AG20443 (cell line): ENCODE data around the gene DRD4.

Source experiments
- DNase-seq: peaks from one replicate; pipeline ENCODE4 v3.0.0; 2012; ENCODE audit warnings: low spot score, mixed read lengths

The DRD4 gene

DNA sequence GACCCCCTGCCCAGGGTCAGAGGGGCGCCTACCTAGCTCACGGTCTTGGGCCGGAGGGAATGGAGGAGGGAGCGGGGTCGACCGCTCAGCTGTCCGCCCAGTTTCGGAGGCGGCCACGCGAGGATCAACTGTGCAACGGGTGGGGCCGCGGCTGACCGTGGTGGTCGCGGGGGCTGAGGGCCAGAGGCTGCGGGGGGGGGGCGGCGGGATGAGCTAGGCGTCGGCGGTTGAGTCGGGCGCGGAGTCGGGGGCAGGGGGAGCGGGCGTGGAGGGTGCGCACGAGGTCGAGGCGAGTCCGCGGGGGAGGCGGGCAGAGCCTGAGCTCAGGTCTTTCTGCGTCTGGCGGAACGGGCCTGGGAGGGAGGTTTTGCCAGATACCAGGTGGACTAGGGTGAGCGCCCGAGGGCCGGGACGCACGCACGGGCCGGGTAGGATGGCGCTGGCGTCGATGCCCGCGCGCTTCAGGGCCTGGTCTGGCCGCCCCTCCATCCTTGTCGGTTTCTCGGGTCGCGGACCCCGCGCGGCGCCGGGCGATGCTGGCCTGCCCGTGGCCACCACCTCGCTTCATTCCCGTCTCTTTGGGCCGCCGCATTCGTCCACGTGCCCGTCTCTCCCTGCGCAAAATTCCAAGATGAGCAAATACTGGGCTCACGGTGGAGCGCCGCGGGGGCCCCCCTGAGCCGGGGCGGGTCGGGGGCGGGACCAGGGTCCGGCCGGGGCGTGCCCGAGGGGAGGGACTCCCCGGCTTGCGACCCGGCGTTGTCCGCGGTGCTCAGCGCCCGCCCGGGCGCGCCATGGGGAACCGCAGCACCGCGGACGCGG is at the start of gene DRD4:
TSS of gene DRD4 (plus strand) at position 759 of the 822 bp plus-strand sequence. CDS start at position 795, 36 bp downstream.
- DNase-seq = peak; percentile 84

DNA sequence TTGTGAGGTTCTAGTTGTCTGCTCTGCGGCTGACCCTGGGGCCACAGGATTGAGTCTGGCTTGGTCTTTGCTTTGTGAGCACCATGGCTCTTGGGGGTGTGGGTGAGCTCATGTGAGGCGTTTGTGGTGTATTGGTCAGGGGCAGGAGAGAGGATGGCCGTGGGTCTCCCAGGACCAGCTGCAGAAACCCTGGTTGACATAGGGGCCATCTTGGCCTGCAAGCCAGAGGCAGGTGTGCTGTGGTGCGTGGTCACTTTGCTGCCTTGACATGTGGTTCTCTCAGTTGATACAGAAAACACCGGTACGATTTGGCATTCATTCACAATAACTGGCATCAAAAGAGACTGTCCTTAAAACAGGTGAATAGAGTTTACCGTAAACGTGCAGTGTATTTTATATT is 49.5 kb upstream of the DRD4 start:
- DNase-seq = no peak

DNA sequence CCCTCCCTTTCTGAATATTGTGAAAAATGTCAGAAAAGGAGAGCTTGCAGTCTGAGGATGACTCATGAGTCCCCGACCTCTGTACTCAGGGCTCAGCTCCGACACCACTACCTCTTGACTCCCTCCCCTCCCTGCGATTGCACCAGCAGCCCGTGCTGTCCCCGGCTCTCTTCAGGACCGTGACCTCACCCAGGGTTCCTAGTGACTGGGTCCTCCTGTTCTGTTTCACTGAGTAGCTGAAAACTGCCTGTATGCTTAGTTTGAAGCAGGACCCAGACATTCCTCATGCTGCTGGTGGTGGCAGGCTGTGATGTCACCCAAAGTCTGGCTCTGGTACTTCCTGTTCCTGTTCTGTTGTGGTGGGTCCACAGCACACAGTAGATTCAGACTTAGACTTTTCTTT is 49.1 kb upstream of the DRD4 start:
- no peak for DNase-seq

DNA sequence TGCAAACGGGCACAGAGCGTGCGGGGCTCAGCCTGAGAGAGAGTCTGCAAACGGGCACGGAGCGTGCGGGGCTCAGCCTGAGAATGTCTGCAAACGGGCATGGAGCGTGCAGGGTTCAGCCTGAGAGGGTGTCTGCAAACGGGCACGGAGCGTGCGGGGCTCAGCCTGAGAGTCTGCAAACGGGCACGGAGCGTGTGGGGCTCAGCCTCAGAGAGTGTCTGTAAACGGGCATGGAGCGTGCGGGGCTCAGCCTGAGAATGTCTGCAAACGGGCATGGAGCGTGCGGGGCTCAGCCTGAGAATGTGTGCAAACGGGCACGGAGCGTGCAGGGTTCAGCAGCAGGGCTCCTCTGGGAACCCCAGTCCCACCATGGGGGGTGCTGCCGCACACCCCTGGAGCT is 47.3 kb upstream of the DRD4 start:
- DNase-seq = no peak

DNA sequence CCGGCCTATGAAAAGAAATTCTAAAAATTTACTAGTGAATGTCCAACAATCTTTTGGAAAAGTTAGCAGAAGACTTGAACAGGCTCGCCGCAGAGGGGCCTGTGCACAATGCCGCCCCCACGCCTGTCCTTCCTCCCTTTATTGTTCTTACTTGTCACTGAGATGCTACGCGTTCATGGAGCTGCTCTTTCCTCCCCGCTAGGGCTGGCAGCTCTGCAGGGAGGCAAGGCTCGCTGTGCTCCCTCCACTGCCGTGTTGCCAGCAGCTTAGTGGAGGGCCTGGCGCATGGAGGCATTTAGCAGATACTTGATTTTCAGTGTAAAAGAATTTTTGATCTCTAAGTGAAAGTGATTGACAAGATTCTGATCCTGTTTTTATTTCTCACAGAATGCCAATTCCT is 46.1 kb upstream of the DRD4 start:
- no peak for DNase-seq

DNA sequence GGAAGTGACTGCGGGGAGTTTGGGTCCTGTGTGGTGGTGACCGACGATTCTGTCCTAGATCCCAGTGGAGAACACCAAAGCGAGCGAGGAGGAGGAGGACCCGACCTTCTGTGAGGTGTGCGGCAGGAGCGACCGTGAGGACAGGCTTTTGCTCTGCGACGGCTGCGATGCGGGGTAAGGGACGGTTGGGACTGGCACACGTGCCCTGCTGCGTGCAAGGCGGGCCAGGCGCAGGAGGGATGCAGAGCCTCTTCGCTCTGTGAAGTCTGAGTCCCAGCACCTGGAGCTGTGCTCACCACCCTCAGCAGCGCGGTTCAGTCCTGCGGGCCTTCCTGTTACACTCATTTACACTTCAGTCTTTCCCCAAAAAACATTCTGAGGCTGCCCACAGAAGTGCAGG is 44.6 kb upstream of the DRD4 start:
- no peak for DNase-seq

DNA sequence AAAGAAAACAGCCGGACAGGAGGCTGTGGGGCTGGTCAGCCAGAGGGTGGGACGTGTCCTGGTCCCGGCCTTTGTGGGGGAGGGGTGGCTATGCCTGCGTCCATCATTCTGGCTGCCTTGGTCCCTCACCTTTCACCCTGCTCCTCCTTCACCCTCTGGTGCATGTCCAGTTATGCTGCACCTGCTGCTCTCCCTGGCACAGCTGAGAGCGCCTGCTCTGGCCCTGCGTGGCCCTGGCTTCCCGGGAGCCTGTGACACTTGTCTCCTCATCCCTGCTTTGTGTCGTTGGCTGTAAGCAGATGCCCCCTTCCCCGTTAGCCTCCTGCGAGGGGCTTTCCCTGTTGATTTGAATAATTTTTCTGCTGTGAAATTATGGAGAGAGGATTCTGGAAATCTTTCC is 44.2 kb upstream of the DRD4 start:
- DNase-seq = no peak

DNA sequence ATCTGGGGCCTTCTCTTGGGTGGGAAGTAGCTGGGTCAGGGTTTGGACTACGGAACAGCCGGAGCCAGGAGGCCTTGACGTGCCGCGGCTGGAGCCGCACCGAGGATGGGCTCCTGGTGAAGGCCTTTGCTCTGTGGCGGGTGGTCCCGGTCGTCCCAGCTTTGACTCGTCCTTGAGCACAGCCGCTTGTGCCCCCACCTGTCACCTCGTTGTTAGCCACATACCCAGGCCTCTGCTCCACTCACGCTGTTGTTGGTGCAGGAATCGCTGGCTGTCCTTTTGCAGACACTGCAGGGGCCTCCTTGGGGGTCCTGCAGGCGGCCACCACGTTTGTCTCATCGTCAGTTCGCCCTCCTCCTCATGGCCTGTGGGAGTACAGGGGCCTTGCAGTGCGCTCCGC is 43.7 kb upstream of the DRD4 start:
- no peak for DNase-seq

DNA sequence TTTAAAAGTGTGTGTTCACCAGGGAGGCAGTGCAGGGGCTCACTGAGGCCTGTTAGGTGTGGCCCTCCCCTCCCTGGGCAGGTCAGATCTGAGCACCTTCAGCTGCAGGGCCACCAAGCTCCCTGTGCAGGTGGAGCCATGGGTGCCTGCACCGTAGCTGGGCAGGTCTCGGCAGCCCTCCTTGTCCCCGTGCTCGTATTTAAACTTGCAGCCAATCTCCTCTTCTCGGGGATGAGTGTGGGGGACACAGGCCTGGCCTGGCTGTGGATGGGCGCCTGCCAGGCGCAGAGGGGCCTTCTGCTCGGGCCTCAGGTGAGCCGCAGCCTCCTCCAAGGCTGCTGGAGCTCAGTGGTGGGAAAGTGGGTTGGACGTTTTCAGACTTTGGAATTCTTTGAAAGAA is 41.7 kb upstream of the DRD4 start:
- no peak for DNase-seq

DNA sequence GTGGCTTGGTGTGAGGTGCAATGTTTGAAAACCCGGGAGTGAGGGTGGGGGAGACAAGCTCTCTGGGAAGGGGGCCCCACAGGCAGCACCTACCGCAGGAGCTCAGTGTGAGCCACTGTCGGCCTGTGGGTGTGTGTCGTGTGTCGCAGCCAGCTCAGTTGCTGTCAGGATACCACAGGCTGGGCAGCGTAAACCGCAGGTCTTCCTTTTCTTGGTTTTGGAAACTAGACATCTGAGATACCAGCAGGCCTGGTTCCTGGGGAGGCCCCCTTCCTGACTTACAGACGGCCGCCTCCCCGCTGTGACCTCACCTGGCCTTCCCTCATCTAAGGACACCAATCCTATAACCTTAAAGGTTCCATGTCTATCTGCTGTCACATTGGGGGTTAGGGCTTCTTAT is 40.7 kb upstream of the DRD4 start:
- no peak for DNase-seq

DNA sequence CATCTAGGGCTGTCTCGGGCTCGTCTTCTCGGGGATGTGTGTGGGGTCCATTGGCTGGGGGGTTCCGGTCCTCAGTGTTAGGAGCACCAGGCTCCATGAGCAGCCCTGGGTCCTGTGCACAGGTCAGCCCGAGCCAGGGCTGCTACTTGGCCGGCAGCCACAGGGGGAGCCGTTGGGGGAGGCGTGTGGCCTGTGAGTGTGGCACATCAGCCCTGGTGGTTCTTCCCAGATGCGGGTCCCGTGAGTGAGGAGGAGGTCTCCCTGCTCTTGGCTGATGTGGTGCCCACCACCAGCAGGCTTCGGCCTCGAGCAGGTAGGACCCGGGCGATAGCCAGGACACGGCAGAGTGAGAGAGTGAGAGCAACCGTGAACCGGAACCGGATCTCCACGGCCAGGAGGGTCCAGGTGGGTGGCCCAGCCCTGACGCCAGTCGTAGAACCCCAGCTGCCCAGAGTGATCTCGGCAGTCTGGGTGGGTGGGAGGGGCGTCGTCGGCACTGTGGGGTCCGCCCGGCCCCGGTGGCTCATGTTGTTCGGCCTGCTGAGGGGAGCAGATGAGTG is 39.8 kb upstream of the DRD4 start:
- DNase-seq = no peak

DNA sequence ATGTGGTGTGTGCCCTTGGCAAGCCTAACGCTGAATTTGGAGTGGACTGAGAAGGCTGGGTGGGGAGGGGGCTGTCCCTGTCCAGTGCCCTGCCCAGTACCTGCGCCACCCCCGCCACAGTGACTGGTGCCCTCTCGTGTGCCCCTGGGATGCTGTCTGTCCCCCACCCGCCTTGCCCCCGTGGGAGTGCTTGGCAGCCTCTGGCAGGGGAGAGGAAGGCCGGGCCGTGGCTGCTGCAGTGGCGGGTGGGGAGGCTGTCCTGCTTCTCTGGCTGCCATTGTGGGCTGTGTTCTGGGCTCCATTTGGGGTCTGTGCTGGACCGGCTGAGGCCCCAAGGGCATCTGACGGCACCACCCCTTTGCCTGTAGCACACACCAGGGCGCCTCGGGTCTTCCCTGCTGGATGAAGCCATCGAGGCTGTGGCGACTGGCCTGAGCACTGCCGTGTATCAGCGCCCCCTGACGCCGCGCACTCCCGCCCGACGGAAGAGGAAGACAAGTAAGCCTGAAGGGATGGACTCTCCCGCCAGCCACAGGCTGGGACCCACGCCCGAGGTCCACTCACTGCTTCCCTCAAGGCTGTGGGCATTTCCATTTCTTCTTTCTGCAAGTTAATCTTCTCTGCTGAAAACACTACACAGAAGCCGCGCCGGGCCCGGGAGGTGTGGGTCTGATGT is 38.9 kb upstream of the DRD4 start:
- no peak for DNase-seq

DNA sequence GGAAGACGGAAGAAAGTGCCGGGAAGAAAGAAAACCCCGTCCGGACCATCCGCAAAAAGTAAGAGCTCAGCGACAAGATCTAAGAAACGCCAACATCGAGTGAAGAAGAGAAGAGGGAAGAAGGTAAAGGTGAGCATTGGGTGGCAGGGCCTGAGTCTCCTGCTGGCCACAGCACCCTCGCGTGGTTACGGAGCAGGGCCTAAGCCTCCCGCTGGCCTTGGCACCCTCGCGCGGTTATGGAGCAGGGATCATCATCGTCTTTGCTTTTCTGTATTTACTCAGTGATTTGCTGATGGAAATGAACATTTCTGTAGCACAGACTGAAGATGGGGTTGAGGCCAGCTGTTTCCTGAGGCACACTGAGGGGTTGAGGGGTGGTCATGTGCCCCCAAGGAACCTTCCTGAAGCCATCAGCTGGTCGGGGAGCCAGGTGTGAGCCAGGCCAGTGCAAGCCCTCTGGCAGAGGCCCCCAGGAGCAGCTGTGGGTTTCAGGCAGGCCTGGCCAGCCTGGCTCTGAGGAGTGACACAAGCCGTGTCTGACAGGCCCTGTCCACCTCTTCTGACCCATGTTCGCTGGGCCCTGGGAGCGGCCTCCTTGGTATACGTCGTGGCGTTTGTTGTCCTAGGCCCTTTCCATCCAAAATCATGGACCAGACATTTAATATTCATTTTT is 35.4 kb upstream of the DRD4 start:
- DNase-seq = no peak

DNA sequence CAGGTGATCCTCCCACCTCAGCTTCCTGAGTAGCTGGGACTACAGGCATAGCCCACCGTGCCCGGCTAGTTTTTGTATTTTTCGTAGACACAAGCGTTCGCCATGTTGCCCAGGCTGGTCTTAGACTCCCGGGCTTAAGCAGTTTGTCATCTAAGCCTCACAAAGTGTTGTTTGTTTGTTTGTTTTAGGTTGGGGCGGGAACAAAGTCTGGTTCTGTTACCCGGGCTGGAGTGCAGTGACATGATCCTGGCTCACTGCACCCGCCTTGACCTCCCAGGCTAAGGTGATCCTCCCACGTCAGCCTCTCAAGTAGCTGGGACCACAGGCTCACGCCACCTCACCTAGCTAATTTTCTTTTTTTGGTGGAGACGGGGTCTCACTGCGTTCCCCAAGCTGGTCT is 33.9 kb upstream of the DRD4 start:
- no peak for DNase-seq

DNA sequence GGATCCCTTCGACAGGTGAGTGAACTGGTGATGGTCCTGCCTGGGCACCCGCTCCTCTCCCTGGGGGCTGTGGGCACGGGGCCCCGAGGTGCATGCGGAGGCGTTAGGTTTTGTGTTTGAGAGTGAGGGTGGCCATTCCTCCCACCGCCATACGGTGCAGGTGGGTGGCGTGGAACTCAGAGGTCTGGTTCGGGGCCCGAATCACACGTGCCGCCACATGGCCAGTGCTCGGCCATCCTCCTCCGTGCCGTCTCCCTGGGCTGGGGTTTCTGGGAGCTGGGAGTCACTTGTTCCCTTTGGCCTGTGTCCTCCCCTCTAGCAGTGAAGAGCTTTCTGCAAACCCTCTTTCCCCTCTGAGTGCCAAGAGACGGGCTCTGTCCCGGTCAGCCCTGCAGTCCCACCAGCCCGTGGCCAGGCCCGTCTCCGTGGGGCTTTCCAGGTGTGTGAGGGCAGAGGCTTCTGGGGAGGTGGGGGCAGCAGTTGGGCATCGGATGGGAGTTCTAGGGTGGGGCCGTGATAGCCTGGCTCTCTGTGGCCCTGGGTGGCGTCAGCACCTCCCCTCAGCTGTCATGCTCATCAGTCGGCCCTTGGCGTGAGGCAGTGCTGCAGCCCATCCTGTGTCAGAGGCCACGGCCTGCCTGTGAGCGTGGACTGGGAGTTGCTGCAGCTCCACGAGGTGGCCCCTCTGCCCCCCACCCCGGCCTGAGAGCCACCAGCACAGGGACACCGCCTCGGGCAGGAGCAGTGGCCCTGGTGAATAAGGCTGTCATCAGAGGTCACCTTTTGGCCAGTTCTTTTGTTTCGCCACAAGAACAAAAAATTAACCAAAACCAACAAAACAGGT is 31.6 kb upstream of the DRD4 start:
- no peak for DNase-seq

DNA sequence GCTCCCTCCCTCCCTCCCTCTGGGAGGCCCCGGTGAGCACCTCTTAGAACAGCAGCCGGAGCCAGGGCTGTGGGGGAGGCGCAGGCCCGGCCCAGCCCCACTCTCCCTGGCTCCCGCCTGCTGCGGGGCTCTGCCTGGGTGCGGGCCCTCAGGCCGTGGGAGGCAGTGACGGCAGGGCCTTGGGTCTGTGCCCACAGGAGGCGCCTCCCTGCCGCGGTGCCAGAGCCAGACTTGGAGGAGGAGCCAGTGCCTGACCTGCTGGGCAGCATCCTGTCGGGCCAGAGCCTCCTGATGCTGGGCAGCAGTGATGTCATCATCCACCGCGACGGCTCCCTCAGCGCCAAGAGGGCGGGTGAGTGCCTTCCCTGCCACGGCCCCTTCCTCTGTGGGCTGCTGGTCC is 30.8 kb upstream of the DRD4 start:
- peak; percentile 43 for DNase-seq

DNA sequence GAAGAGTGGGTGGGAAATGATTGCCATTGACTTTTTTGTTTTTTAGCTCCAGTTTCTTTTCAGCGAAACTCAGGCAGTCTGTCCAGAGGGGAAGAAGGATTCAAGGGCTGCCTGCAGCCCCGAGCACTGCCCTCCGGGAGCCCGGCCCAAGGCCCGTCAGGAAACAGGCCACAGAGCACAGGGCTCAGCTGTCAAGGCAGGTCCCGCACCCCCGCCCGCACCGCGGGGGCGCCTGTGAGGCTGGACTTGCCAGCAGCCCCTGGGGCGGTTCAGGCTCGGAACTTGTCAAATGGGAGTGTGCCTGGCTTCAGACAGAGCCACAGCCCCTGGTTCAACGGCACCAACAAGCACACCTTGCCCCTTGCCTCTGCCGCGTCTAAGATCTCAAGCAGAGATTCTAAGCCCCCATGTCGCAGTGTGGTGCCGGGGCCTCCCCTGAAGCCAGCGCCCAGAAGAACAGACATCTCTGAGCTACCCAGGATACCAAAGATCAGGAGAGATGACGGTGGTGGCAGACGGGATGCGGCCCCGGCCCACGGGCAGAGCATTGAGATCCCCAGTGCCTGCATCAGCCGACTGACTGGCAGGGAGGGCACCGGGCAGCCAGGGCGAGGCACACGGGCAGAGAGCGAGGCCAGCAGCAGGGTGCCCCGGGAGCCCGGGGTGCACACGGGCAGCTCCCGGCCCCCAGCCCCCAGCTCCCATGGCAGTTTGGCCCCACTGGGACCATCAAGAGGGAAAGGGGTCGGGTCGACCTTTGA is 29.9 kb upstream of the DRD4 start:
- no peak for DNase-seq

DNA sequence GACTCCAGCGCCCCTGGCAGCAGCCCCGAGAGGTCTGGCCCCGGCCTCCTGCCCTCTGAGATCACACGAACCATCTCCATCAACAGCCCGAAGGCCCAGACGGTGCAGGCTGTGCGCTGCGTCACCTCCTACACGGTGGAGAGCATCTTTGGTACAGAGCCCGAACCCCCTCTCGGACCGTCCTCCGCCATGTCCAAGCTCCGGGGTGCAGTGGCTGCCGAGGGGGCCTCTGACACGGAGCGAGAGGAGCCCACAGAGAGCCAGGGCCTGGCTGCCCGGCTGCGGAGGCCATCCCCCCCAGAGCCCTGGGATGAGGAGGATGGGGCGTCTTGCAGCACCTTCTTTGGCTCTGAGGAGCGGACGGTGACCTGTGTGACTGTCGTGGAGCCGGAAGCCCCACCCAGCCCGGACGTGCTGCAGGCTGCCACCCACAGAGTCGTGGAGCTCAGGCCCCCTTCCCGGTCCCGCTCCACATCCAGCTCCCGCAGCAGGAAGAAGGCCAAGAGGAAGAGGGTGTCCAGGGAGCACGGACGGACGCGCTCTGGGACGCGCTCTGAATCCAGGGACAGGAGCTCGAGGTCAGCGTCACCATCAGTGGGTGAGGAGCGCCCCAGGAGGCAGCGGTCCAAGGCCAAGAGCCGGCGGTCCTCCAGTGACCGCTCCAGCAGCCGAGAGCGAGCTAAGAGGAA is 29.0 kb upstream of the DRD4 start:
- DNase-seq = no peak

DNA sequence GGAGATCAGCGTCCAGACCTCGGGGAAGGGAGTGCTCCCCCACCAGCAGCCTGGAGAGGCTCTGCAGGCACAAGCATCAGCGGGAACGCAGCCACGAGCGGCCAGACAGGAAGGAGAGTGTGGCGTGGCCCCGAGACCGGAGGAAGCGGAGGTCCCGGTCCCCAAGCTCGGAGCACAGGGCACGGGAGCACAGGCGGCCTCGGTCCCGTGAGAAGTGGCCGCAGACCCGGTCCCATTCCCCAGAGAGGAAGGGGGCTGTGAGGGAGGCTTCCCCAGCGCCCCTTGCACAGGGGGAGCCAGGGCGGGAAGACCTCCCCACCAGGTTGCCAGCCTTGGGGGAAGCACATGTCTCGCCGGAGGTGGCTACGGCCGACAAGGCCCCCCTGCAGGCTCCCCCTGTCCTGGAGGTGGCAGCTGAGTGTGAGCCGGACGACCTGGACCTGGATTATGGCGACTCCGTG is 28.2 kb upstream of the DRD4 start:
- no peak for DNase-seq

DNA sequence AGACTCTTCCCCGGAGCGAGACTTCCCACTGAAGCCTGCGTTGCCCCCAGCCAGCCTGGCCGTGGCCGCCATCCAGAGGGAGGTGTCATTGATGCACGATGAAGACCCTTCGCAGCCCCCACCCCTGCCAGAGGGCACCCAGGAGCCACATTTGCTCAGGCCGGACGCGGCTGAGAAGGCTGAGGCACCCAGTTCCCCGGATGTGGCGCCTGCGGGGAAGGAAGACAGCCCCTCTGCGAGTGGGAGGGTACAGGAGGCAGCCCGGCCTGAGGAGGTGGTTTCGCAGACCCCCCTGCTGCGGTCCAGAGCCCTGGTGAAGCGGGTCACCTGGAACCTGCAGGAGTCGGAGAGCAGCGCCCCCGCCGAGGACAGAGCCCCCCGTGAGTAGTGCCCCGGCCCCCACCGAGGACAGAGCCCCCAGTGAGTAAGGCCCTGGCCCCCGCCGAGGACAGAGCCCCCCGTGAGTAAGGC is 27.7 kb upstream of the DRD4 start:
- DNase-seq = no peak
